OCI-LY7 (cell line): ENCODE results near the gene FNDC5. TPM values are rescaled to one million over a fixed set of nuclear protein-coding genes. Genes with fewer than 3 reads are reported as not detected.

Experiments used
- BruUV-seq: library from RNA; stranded (reverse); fragments of 400-500 nt; replicated peaks from 2 replicates; lab custom pipeline; 2021; lab: Mats Ljungman, UMichigan
- CTCF ChIA-PET: fragments of 300-600 bp; sonication (Branson Sonifier 250); formaldehyde crosslinking; loops from one replicate; lab custom pipeline; 2022; ENCODE audit warnings: antibody characterized with exemption; ENCODE audit not compliant: unreplicated experiment; lab: Charles Lee
- POLR2A ChIA-PET: fragments of 300-600 bp; sonication (Branson Sonifier 250); formaldehyde crosslinking; loops from one replicate; lab custom pipeline; 2022; ENCODE audit warnings: antibody characterized with exemption; lab: Charles Lee
- DNase-seq: peaks from one replicate; pipeline ENCODE4 v3.0.0-alpha.2; 2015; ENCODE audit warnings: low spot score
- H2AFZ ChIP-seq: fragments of 200-600 bp; sonication (generic), shearing (Covaris generic); 2 replicates; pipeline ENCODE4 v1.6.1; 2014; ENCODE audit warnings: mild to moderate bottlenecking, antibody characterized with exemption, low read length, moderate library complexity
- H3K27ac ChIP-seq: fragments of 200-600 bp; sonication (generic); 2 replicates; pipeline ENCODE4 v1.5.1; 2014; ENCODE audit warnings: mixed run types, low read depth, mild to moderate bottlenecking, moderate library complexity, low read length, inconsistent platforms; ENCODE audit not compliant: poor library complexity, severe bottlenecking
- H3K36me3 ChIP-seq: fragments of 200-600 bp; sonication (generic); 2 replicates; pipeline ENCODE4 v1.6.1; 2014; ENCODE audit warnings: mild to moderate bottlenecking, antibody characterized with exemption, low read length, moderate library complexity, mixed read lengths; ENCODE audit not compliant: insufficient read depth
- H3K4me1 ChIP-seq: fragments of 200-600 bp; sonication (generic); 2 replicates; pipeline ENCODE4 v1.5.1; 2014; ENCODE audit warnings: mild to moderate bottlenecking, low read length; ENCODE audit not compliant: insufficient read depth, poor library complexity, severe bottlenecking
- H3K4me2 ChIP-seq: fragments of 200-600 bp; sonication (generic); 2 replicates; pipeline ENCODE4 v1.6.1; 2014; ENCODE audit warnings: mild to moderate bottlenecking, low read length
- H3K4me3 ChIP-seq: fragments of 200-600 bp; sonication (generic); 2 replicates; pipeline ENCODE4 v1.5.1; 2014; ENCODE audit warnings: mild to moderate bottlenecking, low read depth, low read length; ENCODE audit not compliant: poor library complexity, severe bottlenecking
- H3K79me2 ChIP-seq: fragments of 200-600 bp; sonication (generic); 2 replicates; pipeline ENCODE4 v1.6.1; 2016; ENCODE audit warnings: low read depth, mild to moderate bottlenecking, low read length, moderate library complexity, mixed read lengths; ENCODE audit not compliant: insufficient read depth
- H3K9me2 ChIP-seq: fragments of 200-600 bp; sonication (generic); 2 replicates; pipeline ENCODE4 v1.6.1; 2016; ENCODE audit warnings: mild to moderate bottlenecking, low read length, mixed read lengths; ENCODE audit not compliant: insufficient read depth
- H3K9me3 ChIP-seq: fragments of 200-600 bp; sonication (generic); 2 replicates; pipeline ENCODE4 v1.6.1; 2014; ENCODE audit warnings: mild to moderate bottlenecking, mixed run types, low read length, mixed read lengths
- H4K20me1 ChIP-seq: fragments of 200-600 bp; sonication (generic); 2 replicates; pipeline ENCODE4 v1.6.1; 2014; ENCODE audit warnings: mild to moderate bottlenecking, antibody characterized with exemption, low read length, moderate library complexity, mixed read lengths; ENCODE audit not compliant: insufficient read depth
- EZH2phosphoT487 ChIP-seq: fragments of 200-600 bp; sonication (generic); IDR thresholded peaks from 2 replicates; pipeline ENCODE4 v1.6.1; 2018; ENCODE audit warnings: low read depth, borderline replicate concordance, mild to moderate bottlenecking, mixed run types, antibody characterized with exemption, low read length, moderate library complexity, mixed read lengths
- intact Hi-C: fragments of 100-400 bp; cut with micrococcal nuclease; formaldehyde crosslinking; loops from one replicate; pipeline ENCODE4 v1.10.0; 2022; ENCODE audit not compliant: unreplicated experiment
- total RNA-seq, 2 experiments: library from RNA; depleted of rRNA in 1 of 2; stranded (reverse); fragments of >200 nt in 1 of 2; shearing (Covaris generic) in 1 of 2; gene quantifications; 2 replicates each; pipeline ENCODE4 v1.2.3, GENCODE V29; 2014 to 2022
- TF ChIP-seq, protein P1 (sequence below): fragments of 200-600 bp; sonication (generic); conservative IDR thresholded peaks from 2 replicates; pipeline ENCODE4 v1.5.1; 2014; ENCODE audit warnings: mild to moderate bottlenecking, antibody characterized with exemption, low read length, moderate library complexity, mixed read lengths

Gene FNDC5
- total RNA-seq, 2 experiments from 2014 or later, result not detected

- peak overlapping the region; percentile 62 for H3K4me2 ChIP-seq
- ChIA-PET POLR2A (no interaction called here), CTCF (no interaction called here)
- H3K4me1 ChIP-seq, result peaks cover 5% of the 10 kb centered on the region
- H3K9me3 ChIP-seq, result no peaks in the 10 kb centered on the region
- no peak overlapping the region for H3K27ac ChIP-seq
- H4K20me1 ChIP-seq, result no peaks in the 10 kb centered on the region
- no peaks in the 10 kb centered on the region for H3K36me3 ChIP-seq
- 0 out of 2 replicates have a peak overlapping the region, but pooled peaks have one; percentile 20 for H2AFZ ChIP-seq
- H3K79me2 ChIP-seq, result no peaks in the 10 kb centered on the region
- no peak for TF ChIP-seq EZH2phosphoT487
- TF ChIP-seq, protein P1, sequence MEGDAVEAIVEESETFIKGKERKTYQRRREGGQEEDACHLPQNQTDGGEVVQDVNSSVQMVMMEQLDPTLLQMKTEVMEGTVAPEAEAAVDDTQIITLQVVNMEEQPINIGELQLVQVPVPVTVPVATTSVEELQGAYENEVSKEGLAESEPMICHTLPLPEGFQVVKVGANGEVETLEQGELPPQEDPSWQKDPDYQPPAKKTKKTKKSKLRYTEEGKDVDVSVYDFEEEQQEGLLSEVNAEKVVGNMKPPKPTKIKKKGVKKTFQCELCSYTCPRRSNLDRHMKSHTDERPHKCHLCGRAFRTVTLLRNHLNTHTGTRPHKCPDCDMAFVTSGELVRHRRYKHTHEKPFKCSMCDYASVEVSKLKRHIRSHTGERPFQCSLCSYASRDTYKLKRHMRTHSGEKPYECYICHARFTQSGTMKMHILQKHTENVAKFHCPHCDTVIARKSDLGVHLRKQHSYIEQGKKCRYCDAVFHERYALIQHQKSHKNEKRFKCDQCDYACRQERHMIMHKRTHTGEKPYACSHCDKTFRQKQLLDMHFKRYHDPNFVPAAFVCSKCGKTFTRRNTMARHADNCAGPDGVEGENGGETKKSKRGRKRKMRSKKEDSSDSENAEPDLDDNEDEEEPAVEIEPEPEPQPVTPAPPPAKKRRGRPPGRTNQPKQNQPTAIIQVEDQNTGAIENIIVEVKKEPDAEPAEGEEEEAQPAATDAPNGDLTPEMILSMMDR, result no peak
- peak overlapping the region; percentile 60 for H3K4me3 ChIP-seq
- BruUV-seq, result no TSS peak
- no peaks in the 10 kb centered on the region for H3K9me2 ChIP-seq
- intact Hi-C loops, result no loop called here
- no peak for DNase-seq
Measured at GRCh38 chr1:32900371-32900955, 29.8 kb upstream of the FNDC5 start.

- no peaks in the 10 kb centered on the region for H3K9me2 ChIP-seq
- intact Hi-C loops, result no loop called here
- peaks cover 5% of the 10 kb centered on the region for H3K4me1 ChIP-seq
- no peak overlapping the region for H2AFZ ChIP-seq
- H3K79me2 ChIP-seq, result no peaks in the 10 kb centered on the region
- no peaks in the 10 kb centered on the region for H3K36me3 ChIP-seq
- CTCF ChIA-PET, result no interaction called here
- no peak for TF ChIP-seq EZH2phosphoT487
- TF ChIP-seq, protein P1, result no peak
- BruUV-seq, result no TSS peak
- DNase-seq, result no peak
- no peak overlapping the region for H3K4me2 ChIP-seq
- no peak overlapping the region for H3K4me3 ChIP-seq
- no peaks in the 10 kb centered on the region for H3K9me3 ChIP-seq
- H3K27ac ChIP-seq, result no peak overlapping the region
- no peaks in the 10 kb centered on the region for H4K20me1 ChIP-seq
- POLR2A ChIA-PET, result interaction anchor here (0.6 kb wide), 1 partner anchor 24 kb away, joined by 3 read pairs; no protein-coding TSS in a partner anchor
Measured at GRCh38 chr1:32899586-32900296, 29.0 kb upstream of the FNDC5 start.

- H4K20me1 ChIP-seq, result no peaks in the 10 kb centered on the region
- H3K79me2 ChIP-seq, result no peaks in the 10 kb centered on the region
- no peak overlapping the region for H2AFZ ChIP-seq
- H3K9me3 ChIP-seq, result no peaks in the 10 kb centered on the region
- no peak for DNase-seq
- intact Hi-C loops, result no loop called here
- no peak overlapping the region for H3K4me3 ChIP-seq
- no peaks in the 10 kb centered on the region for H3K9me2 ChIP-seq
- POLR2A ChIA-PET, result interaction anchor here (0.6 to 0.9 kb wide), 2 partner anchors 41 to 470 kb away, joined by 3 to 4 read pairs; no protein-coding TSS in a partner anchor
- H3K4me1 ChIP-seq, result peaks cover 5% of the 10 kb centered on the region
- H3K4me2 ChIP-seq, result no peak overlapping the region
- no TSS peak for BruUV-seq
- no peak for TF ChIP-seq EZH2phosphoT487
- TF ChIP-seq, protein P1, result no peak
- no peaks in the 10 kb centered on the region for H3K36me3 ChIP-seq
- CTCF ChIA-PET, result interaction anchor here (1.2 kb wide), 1 partner anchor 187 kb away, joined by 3 read pairs; no protein-coding TSS in a partner anchor
- H3K27ac ChIP-seq, result no peak overlapping the region
Measured at GRCh38 chr1:32898958-32899357, 28.2 kb upstream of the FNDC5 start.
